ENCODE data around the gene TSPAN8.

TSPAN8 gene

GRCh38 chr12:71195338-71195896 is 37.6 kb upstream of the TSPAN8 start:
- TF ChIP-seq TAF1 (IDR thresholded peaks at IDR 0.05; ENCODE audit: borderline replicate concordance, insufficient read depth, low read length) (no peak), POLR2AphosphoS5 (IDR thresholded peaks at IDR 0.05; ENCODE audit: low read depth, low read length) (no peak), FOXP2 (optimal IDR thresholded peaks at IDR 0.05; ENCODE audit: borderline replicate concordance, extremely low read depth, extremely low read length, insufficient read depth) (no peak), SIN3A (IDR thresholded peaks at IDR 0.05; ENCODE audit: borderline replicate concordance, insufficient read depth, low read length) (no peak)
- TF ChIP-seq, protein P1, sequence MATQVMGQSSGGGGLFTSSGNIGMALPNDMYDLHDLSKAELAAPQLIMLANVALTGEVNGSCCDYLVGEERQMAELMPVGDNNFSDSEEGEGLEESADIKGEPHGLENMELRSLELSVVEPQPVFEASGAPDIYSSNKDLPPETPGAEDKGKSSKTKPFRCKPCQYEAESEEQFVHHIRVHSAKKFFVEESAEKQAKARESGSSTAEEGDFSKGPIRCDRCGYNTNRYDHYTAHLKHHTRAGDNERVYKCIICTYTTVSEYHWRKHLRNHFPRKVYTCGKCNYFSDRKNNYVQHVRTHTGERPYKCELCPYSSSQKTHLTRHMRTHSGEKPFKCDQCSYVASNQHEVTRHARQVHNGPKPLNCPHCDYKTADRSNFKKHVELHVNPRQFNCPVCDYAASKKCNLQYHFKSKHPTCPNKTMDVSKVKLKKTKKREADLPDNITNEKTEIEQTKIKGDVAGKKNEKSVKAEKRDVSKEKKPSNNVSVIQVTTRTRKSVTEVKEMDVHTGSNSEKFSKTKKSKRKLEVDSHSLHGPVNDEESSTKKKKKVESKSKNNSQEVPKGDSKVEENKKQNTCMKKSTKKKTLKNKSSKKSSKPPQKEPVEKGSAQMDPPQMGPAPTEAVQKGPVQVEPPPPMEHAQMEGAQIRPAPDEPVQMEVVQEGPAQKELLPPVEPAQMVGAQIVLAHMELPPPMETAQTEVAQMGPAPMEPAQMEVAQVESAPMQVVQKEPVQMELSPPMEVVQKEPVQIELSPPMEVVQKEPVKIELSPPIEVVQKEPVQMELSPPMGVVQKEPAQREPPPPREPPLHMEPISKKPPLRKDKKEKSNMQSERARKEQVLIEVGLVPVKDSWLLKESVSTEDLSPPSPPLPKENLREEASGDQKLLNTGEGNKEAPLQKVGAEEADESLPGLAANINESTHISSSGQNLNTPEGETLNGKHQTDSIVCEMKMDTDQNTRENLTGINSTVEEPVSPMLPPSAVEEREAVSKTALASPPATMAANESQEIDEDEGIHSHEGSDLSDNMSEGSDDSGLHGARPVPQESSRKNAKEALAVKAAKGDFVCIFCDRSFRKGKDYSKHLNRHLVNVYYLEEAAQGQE (IDR thresholded peaks at IDR 0.05; ENCODE audit: insufficient read depth in 1 of 2, low read depth in 2 of 2, low read length in 2 of 2), result no peak

DNA sequence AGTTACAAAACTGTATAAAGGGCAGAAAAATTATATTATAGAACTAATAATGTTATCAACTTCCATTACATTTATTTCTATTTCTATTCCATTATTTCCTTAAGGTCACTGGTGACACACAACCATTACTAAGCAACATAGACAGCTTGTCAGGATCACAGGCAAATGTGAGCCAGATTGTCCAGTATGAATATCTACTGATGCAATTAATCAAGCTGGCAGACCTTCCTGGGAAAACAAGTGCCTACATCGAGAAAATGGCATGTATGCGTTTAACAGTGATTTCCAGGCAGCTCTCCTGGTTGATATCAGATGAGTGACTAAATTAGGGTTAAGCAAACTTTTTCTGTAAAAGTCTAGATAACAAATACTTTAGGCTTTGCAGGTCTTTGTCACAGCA is 36.9 kb upstream of the TSPAN8 start:
- no peak for TF ChIP-seq SIN3A (IDR thresholded peaks at IDR 0.05; ENCODE audit: borderline replicate concordance, insufficient read depth, low read length)
- no peak for TF ChIP-seq FOXP2 (optimal IDR thresholded peaks at IDR 0.05; ENCODE audit: borderline replicate concordance, extremely low read depth, extremely low read length, insufficient read depth)
- TF ChIP-seq, protein P1 (IDR thresholded peaks at IDR 0.05; ENCODE audit: insufficient read depth in 1 of 2, low read depth in 2 of 2, low read length in 2 of 2), result no peak
- no peak for TF ChIP-seq POLR2AphosphoS5 (IDR thresholded peaks at IDR 0.05; ENCODE audit: low read depth, low read length)
- no peak for TF ChIP-seq TAF1 (IDR thresholded peaks at IDR 0.05; ENCODE audit: borderline replicate concordance, insufficient read depth, low read length)

- TF ChIP-seq, protein P1 (IDR thresholded peaks at IDR 0.05; ENCODE audit: insufficient read depth in 1 of 2, low read depth in 2 of 2, low read length in 2 of 2), result no peak
- TF ChIP-seq POLR2AphosphoS5 (IDR thresholded peaks at IDR 0.05; ENCODE audit: low read depth, low read length) (no peak), TAF1 (IDR thresholded peaks at IDR 0.05; ENCODE audit: borderline replicate concordance, insufficient read depth, low read length) (no peak), SIN3A (IDR thresholded peaks at IDR 0.05; ENCODE audit: borderline replicate concordance, insufficient read depth, low read length) (no peak), FOXP2 (optimal IDR thresholded peaks at IDR 0.05; ENCODE audit: borderline replicate concordance, extremely low read depth, extremely low read length, insufficient read depth) (no peak)
Measured at GRCh38 chr12:71193041-71193440, 35.2 kb upstream of the TSPAN8 start.

- TF ChIP-seq, protein P1 (IDR thresholded peaks at IDR 0.05; ENCODE audit: insufficient read depth in 1 of 2, low read depth in 2 of 2, low read length in 2 of 2), result no peak
- TF ChIP-seq POLR2AphosphoS5 (IDR thresholded peaks at IDR 0.05; ENCODE audit: low read depth, low read length) (no peak), TAF1 (IDR thresholded peaks at IDR 0.05; ENCODE audit: borderline replicate concordance, insufficient read depth, low read length) (no peak), FOXP2 (optimal IDR thresholded peaks at IDR 0.05; ENCODE audit: borderline replicate concordance, extremely low read depth, extremely low read length, insufficient read depth) (no peak), SIN3A (IDR thresholded peaks at IDR 0.05; ENCODE audit: borderline replicate concordance, insufficient read depth, low read length) (no peak)
Measured at GRCh38 chr12:71191509-71192196, 33.9 kb upstream of the TSPAN8 start.
